ENCODE results near the gene CPM. TPM values are rescaled to one million over a fixed set of nuclear protein-coding genes. Genes with fewer than 3 reads are reported as not detected.
"Not testable (repeated sequence)": the region's sequence is repeated elsewhere in the genome, so short reads cannot be mapped to it uniquely, and the experiment has no call there.

CPM gene
- total RNA-seq, 1 donor from 2014 or later, result 55.0 TPM

GRCh38 chr12:68864604-68865003, 68.4 kb downstream of the CPM start:
- H3K36me3 Mint-ChIP-seq (ENCODE audit: low read depth), result peaks cover 9% of the 10 kb centered on the region
- no peak overlapping the region for H3K4me3 Mint-ChIP-seq
- H3K27me3 Mint-ChIP-seq (ENCODE audit: insufficient read depth), result no peaks in the 10 kb centered on the region
- H3K9me3 Mint-ChIP-seq, result no peaks in the 10 kb centered on the region
- peaks cover 18% of the 10 kb centered on the region for H3K4me1 Mint-ChIP-seq (ENCODE audit: low read depth)
- no peak for DNase-seq (ENCODE audit: low spot score)
- H3K27ac Mint-ChIP-seq, result no peak overlapping the region
- intact Hi-C loops (cut with micrococcal nuclease), result loop anchor here (1.0 to 5.0 kb wide), 3 partner anchors 206 to 388 kb away; no protein-coding TSS in a partner anchor

DNA sequence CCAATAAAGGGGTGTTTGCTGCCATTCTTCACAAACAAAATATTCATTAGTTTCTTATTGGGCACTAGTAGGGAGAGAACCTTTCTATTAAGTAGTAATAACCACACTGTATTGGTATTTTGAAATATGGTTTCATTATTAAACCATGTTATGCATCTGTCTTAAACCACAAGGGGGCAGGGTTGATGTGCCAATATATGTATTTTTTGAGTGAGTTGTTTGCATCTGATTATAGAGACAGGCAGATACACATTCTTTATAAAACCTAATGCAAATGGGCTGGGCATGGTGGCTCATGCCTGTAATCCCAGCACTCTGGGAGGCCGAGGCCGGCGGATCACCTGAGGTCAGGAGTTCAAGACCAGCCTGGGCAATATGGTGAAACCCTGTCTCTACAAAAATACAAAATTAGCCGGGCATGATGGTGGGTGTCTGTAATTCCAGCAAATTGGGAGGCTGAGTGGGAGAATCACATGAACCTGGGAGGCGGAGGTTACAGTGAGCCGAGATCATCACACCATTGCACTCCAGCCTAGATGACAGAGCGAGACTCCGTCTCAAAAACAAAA, 69.0 kb downstream of the CPM start:
- not testable (repeated sequence) for DNase-seq (ENCODE audit: low spot score); H3K4me3 Mint-ChIP-seq

GRCh38 chr12:68863109-68863770, 69.7 kb downstream of the CPM start:
- DNase-seq (ENCODE audit: low spot score), result no peak
- Mint-ChIP-seq H3K27me3 (ENCODE audit: insufficient read depth) (no peaks in the 10 kb centered on the region), H3K4me3 (no peak overlapping the region), H3K4me1 (ENCODE audit: low read depth) (peaks cover 18% of the 10 kb centered on the region), H3K36me3 (ENCODE audit: low read depth) (peaks cover 5% of the 10 kb centered on the region), H3K27ac (no peak overlapping the region), H3K9me3 (no peaks in the 10 kb centered on the region)
- intact Hi-C loops (cut with micrococcal nuclease), result loop anchor here (5.0 kb wide), 1 partner anchor 389 kb away; no protein-coding TSS in a partner anchor

More for the DNA sequence above, 69.0 kb downstream of the CPM start:
- H3K36me3 Mint-ChIP-seq (ENCODE audit: low read depth); H3K27me3 Mint-ChIP-seq (ENCODE audit: insufficient read depth); H3K9me3 Mint-ChIP-seq; H3K27ac Mint-ChIP-seq: not testable (repeated sequence)
- peaks cover 18% of the 10 kb centered on the region for H3K4me1 Mint-ChIP-seq (ENCODE audit: low read depth)
- intact Hi-C loops (cut with micrococcal nuclease), result loop anchor here (1.0 to 5.0 kb wide), 3 partner anchors 206 to 388 kb away; no protein-coding TSS in a partner anchor

DNA sequence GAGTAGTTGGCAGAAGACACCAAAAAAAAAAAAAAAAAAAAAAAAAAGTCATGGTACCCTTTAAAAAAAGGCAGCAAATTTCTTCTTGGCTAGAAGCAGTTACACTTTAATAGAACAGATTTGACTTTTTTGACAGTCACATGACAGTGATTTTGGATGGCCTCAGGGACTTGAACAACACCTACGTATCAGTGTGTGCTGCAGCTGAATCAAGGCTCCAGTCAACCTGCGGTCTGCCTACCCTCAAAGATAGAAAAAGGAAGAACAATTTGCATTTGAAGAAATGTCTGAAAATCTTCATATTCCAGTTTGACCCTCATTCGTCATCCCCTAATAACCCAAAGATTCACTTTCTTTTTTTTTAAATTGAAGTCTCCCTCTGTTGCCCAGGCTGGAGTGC, 71.1 kb downstream of the CPM start:
- Mint-ChIP-seq H3K9me3 (no peaks in the 10 kb centered on the region), H3K4me1 (ENCODE audit: low read depth) (peaks cover 18% of the 10 kb centered on the region), H3K36me3 (ENCODE audit: low read depth) (peaks cover 9% of the 10 kb centered on the region), H3K27ac (no peak overlapping the region), H3K4me3 (no peak overlapping the region), H3K27me3 (ENCODE audit: insufficient read depth) (no peaks in the 10 kb centered on the region)
- no peak for DNase-seq (ENCODE audit: low spot score)
- intact Hi-C loops (cut with micrococcal nuclease), result loop anchor here (5.0 kb wide), 1 partner anchor 390 kb away; no protein-coding TSS in a partner anchor

DNA sequence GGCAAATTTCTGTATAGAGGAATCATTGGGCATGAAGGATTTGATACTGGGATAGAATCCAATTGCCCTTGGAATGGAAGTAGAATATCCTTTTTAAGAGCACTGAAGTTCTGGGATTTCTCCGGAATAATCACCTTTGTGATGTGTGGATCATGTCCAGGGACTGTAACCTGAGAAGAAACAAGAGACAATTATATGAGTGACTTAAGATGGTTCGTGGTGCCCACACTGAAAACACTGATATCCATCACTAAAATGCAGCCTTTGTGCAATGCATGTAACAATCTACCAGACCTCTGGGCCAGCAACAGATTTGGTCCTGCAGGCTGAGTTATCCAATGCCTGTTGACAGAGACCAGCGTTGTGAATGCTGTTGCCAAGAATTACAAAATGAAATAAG, 76.5 kb downstream of the CPM start:
- no peaks in the 10 kb centered on the region for H3K4me1 Mint-ChIP-seq (ENCODE audit: low read depth)
- intact Hi-C loops (cut with micrococcal nuclease), result no loop called here
- DNase-seq (ENCODE audit: low spot score), result no peak

DNA sequence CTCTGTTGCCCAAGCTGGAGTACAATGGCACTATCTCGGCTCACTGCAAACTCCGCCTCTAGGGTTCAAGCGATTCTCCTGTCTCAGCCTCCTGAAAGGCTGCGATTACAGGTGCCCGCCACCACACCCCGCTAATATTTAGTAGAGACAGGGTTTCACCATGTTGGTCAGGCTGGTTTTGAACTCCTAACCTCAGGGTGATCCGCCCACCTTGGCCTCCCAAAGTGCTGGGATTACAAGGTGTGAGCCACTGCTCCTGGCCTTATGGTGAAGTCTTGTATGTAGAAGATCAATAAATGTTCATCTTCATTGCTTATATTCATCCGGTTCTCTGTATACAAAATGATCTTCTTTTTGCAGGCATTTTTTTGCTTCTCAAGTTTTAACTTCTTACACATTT, 77.2 kb downstream of the CPM start:
- Mint-ChIP-seq H3K4me3 (no peak overlapping the region), H3K27ac (no peak overlapping the region), H3K9me3 (no peaks in the 10 kb centered on the region), H3K4me1 (ENCODE audit: low read depth) (no peaks in the 10 kb centered on the region), H3K36me3 (ENCODE audit: low read depth) (peaks cover 19% of the 10 kb centered on the region), H3K27me3 (ENCODE audit: insufficient read depth) (no peaks in the 10 kb centered on the region)
- intact Hi-C loops (cut with micrococcal nuclease), result no loop called here
- DNase-seq (ENCODE audit: low spot score), result no peak

More for the DNA sequence above, 76.5 kb downstream of the CPM start:
- Mint-ChIP-seq H3K9me3 (no peaks in the 10 kb centered on the region), H3K27me3 (ENCODE audit: insufficient read depth) (no peaks in the 10 kb centered on the region), H3K36me3 (ENCODE audit: low read depth) (peaks cover 19% of the 10 kb centered on the region), H3K4me3 (no peak overlapping the region), H3K27ac (no peak overlapping the region)

DNA sequence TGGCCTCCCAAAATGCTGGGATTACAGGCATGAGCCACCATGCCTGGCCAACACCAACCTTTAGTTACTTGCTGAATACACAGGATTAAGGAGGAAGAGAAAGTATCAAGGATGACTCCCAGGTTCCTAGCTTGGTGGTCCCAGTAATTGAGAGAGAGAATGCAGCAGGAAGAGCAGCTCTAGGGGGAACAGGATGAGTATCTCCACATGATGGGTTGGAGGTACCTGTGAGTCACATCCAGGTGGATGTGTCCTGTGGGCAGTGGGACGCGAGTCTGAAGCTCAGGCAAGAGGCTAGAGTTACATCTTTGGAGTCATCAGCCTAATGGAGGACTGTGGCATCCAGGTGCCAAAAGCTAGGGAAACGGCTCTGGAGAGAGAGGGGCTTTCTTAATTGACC, 77.9 kb downstream of the CPM start:
- Mint-ChIP-seq H3K27ac (no peak overlapping the region), H3K27me3 (ENCODE audit: insufficient read depth) (no peaks in the 10 kb centered on the region), H3K36me3 (ENCODE audit: low read depth) (peaks cover 19% of the 10 kb centered on the region), H3K4me3 (no peak overlapping the region), H3K9me3 (no peaks in the 10 kb centered on the region), H3K4me1 (ENCODE audit: low read depth) (no peaks in the 10 kb centered on the region)
- intact Hi-C loops (cut with micrococcal nuclease), result no loop called here
- no peak for DNase-seq (ENCODE audit: low spot score)

GRCh38 chr12:68854554-68854953, 78.4 kb downstream of the CPM start:
- Mint-ChIP-seq H3K4me3 (no peak overlapping the region), H3K36me3 (ENCODE audit: low read depth) (peaks cover 19% of the 10 kb centered on the region), H3K27ac (no peak overlapping the region), H3K27me3 (ENCODE audit: insufficient read depth) (no peaks in the 10 kb centered on the region), H3K9me3 (no peaks in the 10 kb centered on the region), H3K4me1 (ENCODE audit: low read depth) (no peaks in the 10 kb centered on the region)
- no peak for DNase-seq (ENCODE audit: low spot score)
- intact Hi-C loops (cut with micrococcal nuclease), result no loop called here

DNA sequence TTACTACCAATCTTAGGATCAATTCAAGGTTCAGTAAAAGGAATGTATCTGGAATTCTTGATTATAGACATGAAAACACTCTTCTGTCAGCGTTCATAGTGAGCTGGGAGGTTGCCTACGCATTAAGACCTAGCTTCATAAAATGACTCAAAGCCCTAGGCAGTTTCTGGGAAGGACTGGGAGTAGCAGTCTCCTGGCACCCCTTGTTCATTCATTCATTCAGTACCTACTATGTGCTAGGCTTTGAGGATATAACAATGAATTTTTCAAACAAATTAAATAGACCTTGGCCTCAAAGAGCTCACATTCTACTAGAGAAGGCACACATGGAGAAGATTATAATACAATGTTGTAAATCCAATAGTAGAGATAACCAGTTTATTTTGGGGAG, 78.9 kb downstream of the CPM start:
- Mint-ChIP-seq H3K4me1 (ENCODE audit: low read depth) (no peaks in the 10 kb centered on the region), H3K36me3 (ENCODE audit: low read depth) (peaks cover 19% of the 10 kb centered on the region), H3K4me3 (no peak overlapping the region), H3K9me3 (no peaks in the 10 kb centered on the region), H3K27me3 (ENCODE audit: insufficient read depth) (no peaks in the 10 kb centered on the region), H3K27ac (no peak overlapping the region)
- intact Hi-C loops (cut with micrococcal nuclease), result no loop called here
- no peak for DNase-seq (ENCODE audit: low spot score)

DNA sequence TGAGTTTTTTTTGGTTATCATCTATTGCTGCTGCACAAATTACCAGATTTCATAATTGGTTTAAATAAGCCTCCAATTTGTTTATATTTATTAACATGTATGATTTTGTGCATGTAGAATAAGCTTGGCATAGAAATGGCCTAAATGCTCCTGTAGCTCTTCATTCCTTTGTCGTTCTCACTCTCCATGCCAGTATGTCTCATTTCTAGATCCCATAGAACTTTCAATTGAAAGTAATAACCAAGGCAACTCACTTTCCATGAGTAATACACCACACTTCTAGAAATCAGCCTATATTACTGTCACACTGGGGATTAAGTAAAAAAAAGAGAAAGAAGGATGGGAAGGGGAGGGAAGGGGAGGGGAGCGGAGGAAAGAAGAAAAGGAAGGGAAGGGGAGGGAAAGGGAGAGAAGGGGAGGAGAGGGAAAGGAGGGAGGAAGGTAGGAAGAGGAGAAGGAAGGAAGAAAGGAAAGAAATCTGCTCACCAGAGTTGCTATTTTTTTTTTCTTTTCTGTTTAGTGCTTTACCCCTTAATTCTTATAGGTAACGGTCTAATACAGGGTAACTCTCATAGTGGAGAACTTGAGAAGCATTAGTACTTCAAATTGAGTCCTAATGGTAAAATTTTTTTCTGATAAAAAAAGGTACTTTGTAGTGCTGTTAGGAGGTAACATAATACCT, 79.4 kb downstream of the CPM start:
- no peaks in the 10 kb centered on the region for H3K27me3 Mint-ChIP-seq (ENCODE audit: insufficient read depth)
- intact Hi-C loops (cut with micrococcal nuclease), result no loop called here
- no peaks in the 10 kb centered on the region for H3K9me3 Mint-ChIP-seq
- DNase-seq (ENCODE audit: low spot score), result no peak
- H3K4me3 Mint-ChIP-seq, result no peak overlapping the region
- H3K36me3 Mint-ChIP-seq (ENCODE audit: low read depth), result peaks cover 19% of the 10 kb centered on the region
- peak overlapping the region; percentile 13 for H3K27ac Mint-ChIP-seq
- no peaks in the 10 kb centered on the region for H3K4me1 Mint-ChIP-seq (ENCODE audit: low read depth)

DNA sequence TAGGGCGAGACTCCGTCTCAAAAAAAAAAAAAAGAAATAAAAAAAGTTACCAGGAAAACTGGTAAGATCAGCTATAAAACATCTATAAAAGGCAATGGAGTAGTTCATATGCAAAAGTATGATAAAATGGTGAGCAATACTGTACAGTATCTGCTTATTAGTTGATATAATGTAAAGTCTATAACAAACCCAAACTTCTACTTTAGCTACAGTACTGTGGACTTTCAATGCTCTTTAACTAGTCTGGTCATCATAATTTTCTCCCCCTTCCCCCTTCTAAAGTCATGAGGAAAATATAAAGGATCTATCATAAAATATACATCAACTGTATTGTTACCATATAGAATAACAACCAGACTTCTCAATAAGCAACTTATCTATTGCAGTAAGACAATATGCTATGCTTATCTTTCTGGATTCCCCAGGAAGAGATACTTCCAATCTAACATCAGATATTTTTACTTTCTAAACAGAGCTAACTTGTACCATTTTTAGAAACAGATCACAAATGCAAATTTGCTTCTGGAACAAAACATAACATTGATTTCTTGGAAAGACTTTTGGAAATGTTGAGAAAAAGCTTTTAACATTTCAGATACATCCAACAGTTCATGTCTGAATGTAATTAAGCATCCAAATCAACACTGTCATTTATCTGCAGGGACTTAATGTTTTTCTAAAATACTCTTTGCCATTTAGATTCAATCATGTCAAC, 81.2 kb downstream of the CPM start:
- intact Hi-C loops (cut with micrococcal nuclease), result no loop called here
- Mint-ChIP-seq H3K4me3 (no peak overlapping the region), H3K27me3 (ENCODE audit: insufficient read depth) (no peaks in the 10 kb centered on the region), H3K27ac (no peak overlapping the region), H3K36me3 (ENCODE audit: low read depth) (peaks cover 15% of the 10 kb centered on the region), H3K9me3 (no peaks in the 10 kb centered on the region), H3K4me1 (ENCODE audit: low read depth) (no peaks in the 10 kb centered on the region)
- DNase-seq (ENCODE audit: low spot score), result no peak

- no peaks in the 10 kb centered on the region for H3K27me3 Mint-ChIP-seq (ENCODE audit: insufficient read depth)
- H3K9me3 Mint-ChIP-seq, result no peaks in the 10 kb centered on the region
- H3K4me1 Mint-ChIP-seq (ENCODE audit: low read depth), result no peaks in the 10 kb centered on the region
- H3K4me3 Mint-ChIP-seq, result no peak overlapping the region
- DNase-seq (ENCODE audit: low spot score), result no peak
- intact Hi-C loops (cut with micrococcal nuclease), result no loop called here
- no peak overlapping the region for H3K27ac Mint-ChIP-seq
- H3K36me3 Mint-ChIP-seq (ENCODE audit: low read depth), result peaks cover 10% of the 10 kb centered on the region
These were observed 82.6 kb downstream of the CPM start for GRCh38 chr12:68850390-68850789.

DNA sequence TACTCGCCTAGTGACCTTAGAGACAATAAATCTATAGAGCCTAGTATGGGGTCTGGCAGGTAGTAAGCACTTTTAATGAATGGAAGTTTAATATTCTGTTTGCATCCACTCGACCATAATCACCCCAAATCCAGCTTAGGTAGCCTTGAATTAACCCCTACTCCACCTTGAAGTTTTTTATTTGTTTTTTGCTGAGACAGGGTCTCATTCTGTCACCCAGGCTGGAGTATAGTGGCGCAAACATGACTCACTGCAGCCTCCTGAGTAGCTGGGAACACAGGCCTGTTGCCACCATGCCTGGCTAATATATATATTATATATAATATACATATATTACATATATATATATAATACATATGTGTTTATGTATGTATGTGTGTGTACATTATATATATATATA, 86.2 kb downstream of the CPM start:
- H3K9me3 Mint-ChIP-seq, result no peaks in the 10 kb centered on the region
- H3K4me1 Mint-ChIP-seq (ENCODE audit: low read depth), result no peaks in the 10 kb centered on the region
- H3K4me3 Mint-ChIP-seq, result no peak overlapping the region
- H3K27ac Mint-ChIP-seq, result no peak overlapping the region
- H3K27me3 Mint-ChIP-seq (ENCODE audit: insufficient read depth), result no peaks in the 10 kb centered on the region
- no peak for DNase-seq (ENCODE audit: low spot score)
- intact Hi-C loops (cut with micrococcal nuclease), result no loop called here
- H3K36me3 Mint-ChIP-seq (ENCODE audit: low read depth), result peaks cover 23% of the 10 kb centered on the region
